Anterior cingulate cortex (tissue), 58 donors: Measurements from ENCODE around the gene TECTA.
"Not testable (repeated sequence)": the region's sequence is repeated elsewhere in the genome, so short reads cannot be mapped to it uniquely, and the experiment has no call there.

ENCODE experiments used
- DNase-seq, 58 donors: peaks; one replicate each; lab custom pipeline; 2025; lab: John Stamatoyannopoulos, UW

Gene TECTA

DNA sequence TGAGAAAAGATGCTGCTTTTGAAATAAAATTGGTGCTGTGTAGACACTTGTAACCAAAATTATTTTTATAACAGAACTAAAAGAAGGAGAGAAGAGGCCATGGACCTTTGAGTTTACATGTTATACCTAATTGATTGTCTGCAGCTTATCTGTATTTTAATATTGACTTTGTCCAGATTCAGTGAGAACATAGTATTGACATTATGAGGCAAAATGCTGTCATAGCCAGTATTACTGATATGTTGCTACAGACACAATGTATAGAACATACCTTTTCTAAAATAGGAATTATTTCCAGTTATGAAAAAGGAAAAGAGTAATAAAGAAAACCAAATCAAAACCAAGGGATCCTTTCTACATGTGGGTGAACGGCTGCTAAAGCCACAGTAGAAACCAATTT is 11.5 kb upstream of the TECTA start:
- no peak for DNase-seq

GRCh38 chr11:121090145-121090721 is 10.8 kb upstream of the TECTA start:
- no peak for DNase-seq

DNA sequence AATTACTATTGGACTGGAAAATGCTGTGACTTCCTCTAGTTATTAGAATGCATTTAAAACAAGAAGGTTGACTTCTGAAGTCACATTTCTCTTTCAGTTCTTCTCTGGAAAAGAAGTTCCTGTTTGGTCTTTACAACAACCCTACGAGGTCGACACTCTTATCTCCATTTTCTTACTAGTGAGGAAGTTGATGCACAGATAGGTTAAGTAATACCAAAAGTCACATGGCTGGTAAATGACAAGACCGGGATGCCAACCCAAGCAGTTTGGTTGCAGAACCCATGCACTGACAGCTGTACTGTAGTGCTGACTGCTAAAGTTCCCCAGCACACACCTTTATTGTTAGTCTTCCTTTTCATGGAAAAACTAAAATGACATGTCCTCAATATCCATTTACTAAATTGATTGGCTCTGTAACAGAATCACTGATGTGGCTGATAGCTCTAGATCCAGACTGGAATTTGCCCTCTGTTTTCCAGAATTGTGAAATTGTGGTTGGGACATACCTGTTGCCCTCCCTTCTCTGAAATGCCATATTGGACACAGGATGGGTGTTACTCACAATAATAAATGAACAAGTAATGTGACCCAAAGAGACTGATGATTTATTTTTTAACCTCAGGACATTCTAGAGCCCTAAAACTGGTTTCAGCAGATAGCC is 9.4 kb upstream of the TECTA start:
- DNase-seq: peak in 3 of 58 donors; percentile 5 to 26 (median 13)

GRCh38 chr11:121095561-121095960 is 5.5 kb upstream of the TECTA start:
- DNase-seq: no peak

GRCh38 chr11:121099364-121099763 is 1.7 kb upstream of the TECTA start:
- no peak for DNase-seq

DNA sequence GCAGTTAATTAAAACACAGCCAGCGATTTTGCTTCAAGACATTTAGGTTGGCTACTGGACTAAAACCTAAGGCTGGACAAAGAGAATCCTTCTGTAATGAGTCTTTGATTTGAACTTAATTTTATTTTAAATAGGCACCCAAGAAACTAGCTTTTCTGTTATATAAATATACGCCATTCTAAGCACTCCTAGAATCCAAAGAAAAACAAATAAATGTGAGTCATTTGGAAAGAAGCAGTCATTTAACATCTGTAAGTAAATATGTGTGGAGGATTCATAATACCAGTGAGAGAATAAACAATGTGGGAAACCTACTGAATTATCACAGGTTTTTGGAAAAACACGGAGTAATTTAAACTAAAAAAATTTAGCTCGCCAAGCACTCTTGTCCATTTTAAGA is 1.2 kb upstream of the TECTA start:
- DNase-seq: no peak

- no peak for DNase-seq
Measured at GRCh38 chr11:121104312-121104762, 3.3 kb downstream of the TECTA start.

DNA sequence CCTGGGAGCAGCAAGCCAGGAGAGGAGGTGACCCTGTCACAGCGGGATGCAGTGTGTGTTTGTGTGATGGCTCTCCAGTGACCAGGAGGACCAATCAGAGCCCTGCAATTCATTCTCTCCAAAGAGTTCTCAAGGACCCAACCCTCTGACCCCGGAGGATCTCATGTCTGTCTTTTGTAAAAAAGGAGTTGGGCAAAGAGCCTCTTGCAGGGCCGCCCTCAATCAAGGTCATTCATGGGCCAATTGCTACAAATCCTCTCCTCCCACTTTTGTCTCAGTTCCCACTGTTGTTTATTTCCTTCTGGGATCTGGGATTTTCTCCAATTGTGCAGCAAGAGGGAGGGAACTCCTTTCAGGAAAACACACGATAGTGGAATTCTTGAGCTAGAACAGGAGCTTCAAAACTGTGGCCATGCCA is 4.0 kb downstream of the TECTA start:
- peak in 2 of 58 donors; percentile 7 to 9 for DNase-seq

DNA sequence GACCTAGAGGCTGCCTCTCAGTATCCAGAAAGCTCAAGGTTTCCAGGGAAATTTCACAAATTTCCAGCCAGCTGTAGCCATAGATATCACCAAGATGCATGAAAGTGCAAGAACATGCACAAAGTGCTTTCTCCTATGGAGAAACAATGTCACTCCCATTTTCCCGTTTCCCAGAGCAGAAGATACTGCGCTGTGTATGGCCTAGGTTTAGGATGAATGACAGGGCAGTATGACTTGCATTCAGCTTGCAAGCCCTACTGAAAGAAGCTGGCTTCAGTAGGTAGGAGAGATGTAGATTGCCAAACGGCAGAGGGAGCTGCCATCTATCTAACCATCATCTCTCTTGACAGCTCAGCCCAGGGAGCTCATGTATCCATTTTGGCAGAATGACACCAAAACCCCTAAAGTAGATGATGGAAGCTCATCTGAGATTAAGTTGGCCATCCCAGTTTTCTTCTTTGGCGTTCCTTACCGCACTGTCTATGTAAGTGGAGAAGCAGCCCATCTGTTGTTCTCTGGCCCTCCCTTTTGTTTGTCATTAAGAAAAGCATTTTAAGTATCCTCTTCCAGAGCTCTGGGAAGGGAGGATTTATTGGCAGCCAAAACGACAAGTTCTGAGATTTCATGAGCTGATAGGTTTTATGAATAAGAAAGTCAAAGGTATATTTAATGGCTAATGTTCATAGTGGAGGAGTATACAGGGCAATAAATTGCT is 4.6 kb downstream of the TECTA start:
- DNase-seq: no peak

GRCh38 chr11:121106812-121107211 is 5.8 kb downstream of the TECTA start:
- no peak for DNase-seq

- DNase-seq: no peak
Measured at GRCh38 chr11:121108413-121108812, 7.4 kb downstream of the TECTA start.

GRCh38 chr11:121109471-121109870 is 8.4 kb downstream of the TECTA start:
- DNase-seq: no peak

DNA sequence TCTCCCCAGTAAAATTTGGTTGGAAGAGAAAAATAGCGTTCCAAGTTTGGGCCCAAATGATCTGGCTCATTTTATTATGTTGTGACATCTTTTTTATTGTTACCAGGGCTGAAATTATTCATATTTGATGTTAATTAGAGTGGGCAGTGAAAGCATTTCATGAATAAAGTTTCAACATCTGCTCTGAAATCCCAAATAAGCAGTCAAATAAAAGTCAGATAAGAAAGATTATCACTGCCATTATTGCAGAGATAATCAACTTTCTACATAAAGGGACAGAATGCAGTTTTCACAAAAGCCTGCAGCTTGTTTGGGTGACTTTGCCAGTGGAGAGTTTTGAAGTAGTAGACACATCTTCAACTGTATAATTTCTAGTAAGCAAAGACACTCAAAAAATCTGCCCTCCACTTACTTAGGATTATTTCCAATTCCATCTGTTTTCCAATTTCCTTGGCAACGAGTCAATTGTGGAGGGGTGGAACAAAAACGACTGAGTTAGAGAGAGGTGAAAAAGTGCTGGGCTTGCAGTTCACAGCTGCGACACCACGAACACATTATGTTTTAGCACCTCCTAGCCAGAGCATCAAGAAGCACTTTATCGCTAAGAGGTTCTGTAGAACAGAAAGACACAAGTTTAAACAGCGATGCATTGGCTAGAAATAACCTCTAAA is 9.0 kb downstream of the TECTA start:
- no peak for DNase-seq

- DNase-seq: no peak
Measured at GRCh38 chr11:121110871-121111724, 10.1 kb downstream of the TECTA start.

DNA sequence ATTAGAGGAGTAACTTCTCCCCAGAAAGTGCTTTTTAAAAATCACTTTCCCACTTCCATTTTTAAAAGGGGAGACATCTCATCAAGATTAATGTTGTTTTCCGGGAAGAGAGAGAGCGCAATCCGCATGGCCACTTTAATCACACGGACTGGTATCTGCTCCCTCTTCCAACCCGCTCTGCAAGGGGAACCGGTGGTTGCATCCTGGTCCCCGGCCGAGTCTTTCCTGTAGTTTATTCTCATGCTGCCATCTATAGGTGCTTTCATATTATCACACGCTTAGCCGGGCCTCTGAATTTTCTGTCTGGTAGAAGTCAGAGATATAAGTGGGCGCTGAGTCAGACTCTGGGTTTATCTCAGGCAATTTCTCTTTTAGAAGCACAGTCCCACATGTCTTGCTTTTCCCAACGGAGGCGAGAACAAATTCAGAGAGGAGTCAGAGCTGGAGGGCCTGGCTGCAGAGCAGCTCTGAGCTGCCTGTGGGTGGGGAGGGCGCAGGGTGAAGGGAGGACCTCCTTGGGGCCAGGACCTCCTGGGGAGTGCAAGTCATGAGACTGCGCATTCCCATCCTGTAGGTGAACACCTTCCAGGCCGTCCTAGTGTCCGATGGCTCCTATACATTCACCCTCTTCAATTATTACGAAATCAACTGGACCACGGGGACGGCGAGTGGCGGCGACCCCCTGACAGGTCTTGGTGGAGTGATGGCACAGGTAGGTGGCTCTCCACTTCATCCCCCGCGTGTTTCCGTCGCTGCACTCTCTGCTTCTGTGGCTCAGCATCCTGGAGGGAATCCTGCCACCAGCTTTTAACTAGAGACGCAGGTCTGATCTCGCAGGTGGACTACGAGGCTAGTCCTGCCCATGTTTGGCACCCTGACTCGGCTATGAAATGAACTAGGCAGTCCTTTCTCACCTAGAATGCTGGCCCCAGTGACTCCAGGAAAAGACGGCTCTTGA is 11.7 kb downstream of the TECTA start:
- peak in 51 of 58 donors; percentile 8 to 83 (median 50) for DNase-seq

DNA sequence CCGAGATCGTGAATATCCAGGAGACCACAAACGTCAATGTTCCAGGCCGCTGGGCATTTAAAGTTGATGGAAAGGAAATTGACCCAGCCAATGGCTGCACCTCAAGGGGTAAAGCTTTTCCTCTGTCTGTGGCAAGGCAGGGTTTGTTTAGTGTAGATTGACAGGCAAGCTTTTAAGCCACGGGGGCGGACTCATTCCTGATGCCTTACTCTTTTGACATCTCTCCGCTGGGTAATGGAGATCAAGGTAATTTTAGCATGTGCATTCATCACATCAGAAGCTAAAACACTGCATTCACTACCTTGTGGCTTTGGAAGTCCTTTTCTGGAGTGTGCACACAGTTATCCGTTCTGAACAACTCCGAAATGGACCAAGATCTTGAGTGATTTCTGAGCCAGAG is 12.6 kb downstream of the TECTA start:
- DNase-seq: no peak

- not testable (repeated sequence) for DNase-seq
Measured at GRCh38 chr11:121115024-121115423, 14.0 kb downstream of the TECTA start.

- DNase-seq: no peak
Measured at GRCh38 chr11:121117788-121118187, 16.7 kb downstream of the TECTA start.

- DNase-seq: no peak
Measured at GRCh38 chr11:121119440-121119839, 18.4 kb downstream of the TECTA start.
